BLaER1 treated with 17β-estradiol and CSF1 and Interleukin-3, amounts not matched to agents 10 nM and 100 nM (cell line): ENCODE results near the gene UTF1.

Experiments used
- H3K27ac ChIP-seq, 11 experiments: shearing (Covaris generic); formaldehyde crosslinking; 2 replicates each; pipeline ENCODE4 v1.8.1; 2022
- H3K27me3 ChIP-seq, 11 experiments: shearing (Covaris generic); formaldehyde crosslinking; 2 replicates each; pipeline ENCODE4 v1.8.1; 2022
- H3K36me3 ChIP-seq, 11 experiments: shearing (Covaris generic); formaldehyde crosslinking; 2 replicates each; pipeline ENCODE4 v1.8.1; 2022
- H3K4me1 ChIP-seq, 10 experiments: shearing (Covaris generic); formaldehyde crosslinking; 2 replicates each; pipeline ENCODE4 v1.8.1; 2022
- H3K4me2 ChIP-seq, 11 experiments: shearing (Covaris generic); formaldehyde crosslinking; 2 replicates each; pipeline ENCODE4 v1.8.1; 2022
- H3K4me3 ChIP-seq, 10 experiments: shearing (Covaris generic); formaldehyde crosslinking; 2 replicates each; pipeline ENCODE4 v1.8.1; 2022
- H3K9ac ChIP-seq, 11 experiments: shearing (Covaris generic); formaldehyde crosslinking; 2 replicates each; pipeline ENCODE4 v1.8.1; 2022
- H3K9me3 ChIP-seq, 11 experiments: shearing (Covaris generic); formaldehyde crosslinking; replicated peaks in 1 of 11; 2 replicates each; pipeline ENCODE4 v1.8.1; 2022
- H4K20me1 ChIP-seq, 11 experiments: shearing (Covaris generic); formaldehyde crosslinking; 2 replicates each; pipeline ENCODE4 v1.8.1; 2022
- Cebpa-rat ChIP-seq, 11 experiments: shearing (Covaris generic); IDR thresholded peaks; 2 replicates each; pipeline ENCODE4 v1.8.1; 2022

The UTF1 gene

GRCh38 chr10:133203652-133204195 is 26.3 kb upstream of the UTF1 start:
- H3K4me3 ChIP-seq: no peak overlapping the region
- H3K9ac ChIP-seq: no peak overlapping the region
- no peak for TF ChIP-seq Cebpa-rat (IDR thresholded peaks at IDR 0.05)
- H3K36me3 ChIP-seq: no peaks in the 10 kb centered on the region
- no peaks in the 10 kb centered on the region for H3K9me3 ChIP-seq
- H3K27me3 ChIP-seq: no peaks in the 10 kb centered on the region
- no peak overlapping the region for H3K4me2 ChIP-seq
- H3K27ac ChIP-seq: no peak overlapping the region
- peaks cover 0 to 40% (median 23%) of the 10 kb centered on the region in 10 experiments; a peak in 16 of 20 replicates for H3K4me1 ChIP-seq
- H4K20me1 ChIP-seq: peaks cover 0 to 28% (median 0%) of the 10 kb centered on the region in 11 experiments; a peak in 5 of 22 replicates

DNA sequence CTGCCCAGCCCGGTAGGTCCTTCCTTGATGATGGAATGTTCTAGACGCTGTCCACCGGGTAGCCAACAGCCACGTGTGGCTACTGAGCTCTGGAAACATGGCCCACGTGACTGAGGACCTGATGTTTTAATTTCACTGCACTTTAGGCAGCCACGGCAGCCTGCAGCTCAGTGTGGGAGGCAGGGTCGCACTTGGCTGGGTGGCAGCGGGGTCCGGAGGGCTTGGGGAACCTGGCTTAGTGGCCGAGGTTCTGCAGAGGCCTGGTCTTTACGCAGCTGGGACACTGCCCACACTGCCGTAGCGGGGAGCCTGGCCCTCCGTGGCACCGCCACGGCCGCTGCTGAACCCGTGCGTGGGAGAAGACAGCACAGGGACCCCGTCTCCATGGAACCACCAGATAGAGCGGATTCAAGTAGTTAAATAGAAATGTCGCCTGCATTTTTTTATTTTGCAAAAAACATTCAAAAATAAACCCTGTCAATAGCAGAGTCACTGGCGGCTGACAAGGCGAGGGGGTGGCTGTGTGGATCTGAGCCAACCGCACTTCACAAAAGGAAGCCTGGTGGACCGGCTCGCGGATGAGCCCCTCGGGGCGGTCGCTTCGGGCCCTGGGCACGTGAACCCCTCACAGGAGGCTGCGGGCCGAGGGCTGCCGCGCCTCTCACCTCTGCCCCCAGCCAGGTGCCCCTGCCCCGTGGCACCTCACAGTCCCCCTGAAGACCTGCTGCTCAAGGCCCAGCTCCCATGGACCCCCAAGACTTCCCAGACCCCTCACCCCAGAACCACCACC is 25.6 kb upstream of the UTF1 start:
- TF ChIP-seq Cebpa-rat (IDR thresholded peaks at IDR 0.05): no peak
- H3K4me3 ChIP-seq: no peak overlapping the region
- no peaks in the 10 kb centered on the region for H3K9me3 ChIP-seq
- no peak overlapping the region for H3K4me2 ChIP-seq
- peaks cover 0 to 39% (median 23%) of the 10 kb centered on the region in 10 experiments; a peak in 16 of 20 replicates for H3K4me1 ChIP-seq
- peaks cover 0 to 28% (median 0%) of the 10 kb centered on the region in 11 experiments; a peak in 5 of 22 replicates for H4K20me1 ChIP-seq
- H3K9ac ChIP-seq: no peak overlapping the region
- H3K27me3 ChIP-seq: no peaks in the 10 kb centered on the region
- no peaks in the 10 kb centered on the region for H3K36me3 ChIP-seq
- H3K27ac ChIP-seq: no peak overlapping the region

- H3K4me2 ChIP-seq: no peak overlapping the region
- H3K9ac ChIP-seq: no peak overlapping the region
- no peaks in the 10 kb centered on the region for H3K27me3 ChIP-seq
- H3K9me3 ChIP-seq: no peaks in the 10 kb centered on the region
- no peak overlapping the region for H3K4me3 ChIP-seq
- H3K4me1 ChIP-seq: peaks cover 0 to 37% (median 19%) of the 10 kb centered on the region in 10 experiments; a peak in 16 of 20 replicates
- H3K27ac ChIP-seq: no peak overlapping the region
- TF ChIP-seq Cebpa-rat (IDR thresholded peaks at IDR 0.05): no peak
- no peaks in the 10 kb centered on the region for H3K36me3 ChIP-seq
- peaks cover 0 to 28% (median 0%) of the 10 kb centered on the region in 11 experiments; a peak in 5 of 22 replicates for H4K20me1 ChIP-seq
Measured at GRCh38 chr10:133205146-133205545, 24.9 kb upstream of the UTF1 start.

DNA sequence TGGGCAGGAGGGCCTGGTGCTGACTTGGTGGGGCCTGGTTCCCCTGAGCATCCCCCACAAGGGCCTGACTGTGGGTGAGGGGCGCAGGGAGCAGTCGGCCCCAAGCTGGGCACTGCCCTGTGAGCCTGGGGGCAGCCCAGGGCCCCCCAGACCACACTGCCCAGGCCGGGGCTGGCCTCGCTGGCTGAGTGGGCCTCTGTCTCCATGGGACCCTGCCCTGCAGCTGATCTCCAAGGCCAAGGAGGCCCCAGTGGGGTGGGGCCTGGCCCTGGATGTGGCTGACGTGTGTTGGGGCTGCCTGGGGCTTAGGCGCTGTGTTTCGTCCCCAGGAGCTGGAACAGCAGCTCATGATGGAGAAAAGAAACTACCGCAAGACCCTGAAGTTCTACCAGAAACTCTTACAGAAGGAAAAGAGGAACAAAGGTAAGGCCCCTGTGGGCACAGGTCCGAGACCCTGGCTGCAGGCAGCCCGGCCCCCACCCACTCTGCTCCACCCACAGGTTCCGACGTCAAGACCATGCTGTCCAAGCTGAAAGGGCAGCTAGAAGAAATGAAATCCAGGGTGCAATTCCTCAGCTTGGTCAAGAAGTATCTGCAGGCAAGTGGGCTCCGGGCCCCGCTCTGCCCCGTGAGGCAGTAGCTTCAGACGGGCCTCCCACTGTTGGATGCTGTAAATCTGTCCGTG is 23.5 kb upstream of the UTF1 start:
- Histone ChIP-seq H3K36me3 (no peaks in the 10 kb centered on the region), H3K4me2 (peak overlapping the region in 8 of 11 experiments; percentile 51 to 81 (median 72); a peak in 14 of 22 replicates), H3K27ac (no peak overlapping the region), H3K9ac (no peak overlapping the region), H3K27me3 (0 out of 22 replicates have a peak, but pooled peaks cover 0 to 4% (median 0%) of the 10 kb centered on the region in 11 experiments), H3K9me3 (no peaks in the 10 kb centered on the region), H3K4me3 (no peak overlapping the region), H4K20me1 (peaks cover 0 to 32% (median 0%) of the 10 kb centered on the region in 11 experiments; a peak in 5 of 22 replicates), H3K4me1 (peaks cover 0 to 40% (median 19%) of the 10 kb centered on the region in 10 experiments; a peak in 16 of 20 replicates)
- no peak for TF ChIP-seq Cebpa-rat (IDR thresholded peaks at IDR 0.05)

GRCh38 chr10:133207041-133207600 is 22.9 kb upstream of the UTF1 start:
- TF ChIP-seq Cebpa-rat (IDR thresholded peaks at IDR 0.05): no peak
- no peaks in the 10 kb centered on the region for H3K36me3 ChIP-seq
- H3K4me3 ChIP-seq: no peak overlapping the region
- peaks cover 0 to 40% (median 19%) of the 10 kb centered on the region in 10 experiments; a peak in 16 of 20 replicates for H3K4me1 ChIP-seq
- H3K27ac ChIP-seq: no peak overlapping the region
- H3K9me3 ChIP-seq: no peaks in the 10 kb centered on the region
- peak overlapping the region in 9 of 11 experiments; percentile 18 to 81 (median 71); a peak in 16 of 22 replicates for H3K4me2 ChIP-seq
- H3K9ac ChIP-seq: no peak overlapping the region
- peaks cover 0 to 4% (median 0%) of the 10 kb centered on the region in 11 experiments; a peak in 1 of 22 replicates for H3K27me3 ChIP-seq
- peaks cover 0 to 32% (median 0%) of the 10 kb centered on the region in 11 experiments; a peak in 5 of 22 replicates for H4K20me1 ChIP-seq

DNA sequence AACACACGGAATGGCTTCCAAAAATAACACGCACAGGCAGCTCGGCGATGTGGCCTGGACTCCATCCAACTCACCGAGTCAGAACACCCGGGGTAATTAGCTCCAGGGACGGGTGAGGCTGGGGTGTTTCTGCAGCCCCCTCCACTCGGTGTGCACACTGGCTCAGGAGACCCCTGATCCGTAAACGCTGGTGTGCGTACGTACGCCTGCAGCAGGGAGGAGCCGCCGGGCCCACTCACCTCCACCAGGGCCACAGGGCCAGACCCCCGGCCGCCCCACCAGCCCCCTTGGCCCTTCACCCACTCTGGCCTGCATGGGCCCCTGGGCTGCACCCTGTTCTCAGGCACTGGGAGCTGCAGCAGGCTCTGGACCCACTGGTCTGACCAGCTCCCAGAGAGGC is 22.4 kb upstream of the UTF1 start:
- TF ChIP-seq Cebpa-rat (IDR thresholded peaks at IDR 0.05): no peak
- peaks cover 0 to 32% (median 0%) of the 10 kb centered on the region in 11 experiments; a peak in 6 of 22 replicates for H4K20me1 ChIP-seq
- H3K27ac ChIP-seq: no peak overlapping the region

GRCh38 chr10:133208466-133208865 is 21.6 kb upstream of the UTF1 start:
- Histone ChIP-seq H3K9ac (no peak overlapping the region), H3K36me3 (no peaks in the 10 kb centered on the region), H3K27ac (no peak overlapping the region), H3K4me2 (no peak overlapping the region), H3K4me3 (no peak overlapping the region), H3K9me3 (no peaks in the 10 kb centered on the region), H3K27me3 (peaks cover 0 to 15% (median 0%) of the 10 kb centered on the region in 11 experiments; a peak in 7 of 22 replicates), H3K4me1 (peaks cover 0 to 48% (median 22%) of the 10 kb centered on the region in 10 experiments; a peak in 16 of 20 replicates), H4K20me1 (peaks cover 0 to 38% (median 0%) of the 10 kb centered on the region in 11 experiments; a peak in 7 of 22 replicates)
- no peak for TF ChIP-seq Cebpa-rat (IDR thresholded peaks at IDR 0.05)

More for the DNA sequence above, 22.4 kb upstream of the UTF1 start:
- Histone ChIP-seq H3K4me2 (peak overlapping the region in 9 of 11 experiments; percentile 18 to 81 (median 71); a peak in 16 of 22 replicates), H3K9me3 (no peaks in the 10 kb centered on the region), H3K9ac (no peak overlapping the region), H3K27me3 (peaks cover 0 to 7% (median 0%) of the 10 kb centered on the region in 11 experiments; a peak in 1 of 22 replicates), H3K36me3 (no peaks in the 10 kb centered on the region), H3K4me3 (no peak overlapping the region), H3K4me1 (peaks cover 0 to 41% (median 20%) of the 10 kb centered on the region in 10 experiments; a peak in 16 of 20 replicates)

DNA sequence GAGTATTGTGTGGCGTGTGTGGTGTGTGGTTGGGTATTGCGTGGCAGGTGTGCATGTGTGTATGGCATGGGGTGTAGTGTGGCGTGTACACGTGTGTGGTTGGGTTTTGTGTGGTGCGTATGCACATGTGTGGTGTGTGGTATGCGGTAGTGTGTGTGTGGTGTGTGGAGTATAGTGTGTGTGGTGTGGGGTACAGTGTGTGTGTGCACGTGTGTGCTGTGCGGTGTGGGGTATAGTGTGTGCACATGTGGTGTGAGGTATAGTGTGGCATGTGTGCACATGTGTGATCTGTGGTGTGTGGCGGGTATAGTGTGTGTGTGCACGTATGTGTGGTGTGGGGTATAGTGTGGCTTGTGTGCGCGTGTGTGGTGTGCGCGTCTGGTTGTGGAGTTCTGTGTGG is 20.9 kb upstream of the UTF1 start:
- peaks cover 0 to 19% (median 0%) of the 10 kb centered on the region in 11 experiments; a peak in 7 of 22 replicates for H3K27me3 ChIP-seq
- peaks cover 0 to 48% (median 22%) of the 10 kb centered on the region in 10 experiments; a peak in 16 of 20 replicates for H3K4me1 ChIP-seq
- H3K4me3 ChIP-seq: no peak overlapping the region
- no peaks in the 10 kb centered on the region for H3K36me3 ChIP-seq
- no peak for TF ChIP-seq Cebpa-rat (IDR thresholded peaks at IDR 0.05)
- no peak overlapping the region for H3K9ac ChIP-seq
- H3K9me3 ChIP-seq: no peaks in the 10 kb centered on the region
- peaks cover 0 to 38% (median 0%) of the 10 kb centered on the region in 11 experiments; a peak in 7 of 22 replicates for H4K20me1 ChIP-seq
- no peak overlapping the region for H3K27ac ChIP-seq
- no peak overlapping the region for H3K4me2 ChIP-seq
